Spleen (tissue), 7 donors: Measurements from ENCODE around the gene RANBP17.

Experiments used
- CTCF ChIP-seq, 11 experiments: fragments of 200-600 bp in 7 of 11; fragments of 450-650 bp in 4 of 11; sonication (generic) in 4 of 11; IDR thresholded peaks in 8 of 11; conservative IDR thresholded peaks in 3 of 11; 1 replicate in 7 of 11; 2 replicates in 4 of 11; pipeline versions ENCODE4 v1.4.0 to v1.8.0; 2016 to 2021; ENCODE audit warnings: antibody characterized with exemption in 11 of 11, inconsistent platforms in 4 of 11, mild to moderate bottlenecking in 1 of 11
- POLR2A ChIP-seq, 3 donors: fragments of 450-650 bp; IDR thresholded peaks; one replicate each; pipeline ENCODE4 v1.5.1; 2017; ENCODE audit warnings: antibody characterized with exemption in 3 of 3, mild to moderate bottlenecking in 1 of 3
- POLR2AphosphoS5 ChIP-seq, 3 donors: sonication (generic); formaldehyde crosslinking; IDR thresholded peaks; one replicate each; pipeline ENCODE4 v1.5.1; 2017; ENCODE audit warnings: antibody characterized with exemption in 3 of 3
- donor health status: DM: no; HTN: no; CAD: no; lungs with moderate emphysema.
- donor health status: DM: no; HTN: no; CAD: no.
- donor health status: DM: no; HTN: no; CAD: no.

- TF ChIP-seq CTCF (IDR thresholded peaks at IDR 0.05 in 8 of 11, conservative IDR thresholded peaks at IDR 0.05 in 3 of 11) (no peak), POLR2AphosphoS5 (IDR thresholded peaks at IDR 0.05) (no peak), POLR2A (IDR thresholded peaks at IDR 0.05) (no peak)
These were observed 300.8 kb downstream of the RANBP17 start for GRCh38 chr5:171162596-171162995.
